ENCODE data around the gene FGGY.

Gene FGGY

DNA sequence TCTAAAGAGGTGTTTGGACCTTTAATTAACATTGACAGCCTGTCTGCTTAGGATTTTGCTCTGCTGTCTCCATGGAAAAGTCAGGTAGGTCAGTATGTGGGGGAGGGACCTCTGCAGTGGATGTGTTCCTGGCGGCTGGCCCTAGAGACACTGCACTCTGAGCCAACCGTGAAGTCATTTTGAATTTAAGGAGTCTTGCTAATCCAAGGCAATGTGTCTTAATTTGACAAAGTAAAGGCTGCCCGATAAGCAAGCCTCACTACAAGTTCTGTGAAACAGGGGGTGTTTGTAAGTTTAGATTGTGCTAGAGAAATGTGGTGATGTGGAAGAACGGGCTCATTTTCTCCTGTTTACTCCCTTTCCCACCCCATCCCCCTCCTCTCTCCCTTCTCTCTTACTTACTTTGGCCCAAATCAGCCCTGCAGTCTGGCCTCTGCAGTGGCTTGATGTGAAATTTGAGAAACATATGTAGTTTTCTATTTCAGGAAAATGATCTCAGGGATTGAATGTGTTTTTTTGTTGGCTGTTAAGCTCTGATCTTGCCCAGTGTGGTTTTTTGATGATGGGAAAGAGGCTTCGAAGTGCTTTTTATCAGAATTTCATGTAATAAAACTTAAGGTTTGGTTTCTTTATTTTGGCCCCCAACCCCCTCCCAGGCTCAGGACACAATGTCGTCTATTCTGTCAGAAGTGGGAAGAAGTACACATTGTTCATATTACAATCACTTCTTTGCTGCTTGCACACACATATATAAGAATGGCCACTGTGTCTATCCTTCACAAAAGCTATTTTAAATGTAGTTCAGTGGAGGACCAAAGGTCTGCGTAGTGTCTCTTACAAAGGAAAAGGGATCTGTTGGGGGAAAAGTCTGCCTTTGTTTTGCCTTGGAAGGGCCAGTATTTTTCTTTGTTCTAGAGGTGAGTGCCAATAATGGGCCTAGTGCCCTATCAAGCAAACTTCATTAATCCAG lies 96.6 kb downstream of the FGGY start:
- no peak for DNase-seq

DNA sequence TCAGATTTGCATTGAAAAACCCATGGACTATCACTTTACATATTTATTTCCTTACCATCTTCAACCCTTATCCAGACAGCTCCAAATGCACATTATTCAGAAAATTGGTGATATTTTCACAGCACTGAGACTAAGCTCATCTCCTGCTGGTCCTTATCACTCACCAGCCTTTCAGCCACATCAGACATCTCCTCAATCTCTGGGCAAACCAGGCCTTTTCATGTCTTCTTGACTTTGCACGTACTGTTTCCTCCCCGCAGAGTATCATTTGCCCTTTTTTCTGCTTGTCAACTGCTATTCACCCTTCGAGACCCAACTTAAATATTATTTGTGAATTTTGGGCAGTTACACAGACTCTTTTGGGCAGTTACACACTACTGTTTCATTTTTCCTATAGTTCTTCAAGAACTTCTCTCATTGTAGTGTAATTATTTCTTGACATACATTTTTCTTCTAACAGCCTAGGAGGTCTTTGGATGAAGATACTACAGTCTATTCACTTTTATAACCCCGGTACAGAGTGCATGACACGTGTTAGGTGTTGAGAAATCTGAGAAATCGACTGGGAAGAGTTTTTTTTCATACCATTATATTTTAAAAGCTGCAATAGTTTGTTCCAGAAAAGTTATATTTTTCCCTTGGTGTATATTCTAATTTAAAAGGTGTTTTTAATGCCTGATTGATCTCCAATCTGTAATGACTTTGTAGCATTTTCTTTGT lies 98.0 kb downstream of the FGGY start:
- no peak for DNase-seq

DNA sequence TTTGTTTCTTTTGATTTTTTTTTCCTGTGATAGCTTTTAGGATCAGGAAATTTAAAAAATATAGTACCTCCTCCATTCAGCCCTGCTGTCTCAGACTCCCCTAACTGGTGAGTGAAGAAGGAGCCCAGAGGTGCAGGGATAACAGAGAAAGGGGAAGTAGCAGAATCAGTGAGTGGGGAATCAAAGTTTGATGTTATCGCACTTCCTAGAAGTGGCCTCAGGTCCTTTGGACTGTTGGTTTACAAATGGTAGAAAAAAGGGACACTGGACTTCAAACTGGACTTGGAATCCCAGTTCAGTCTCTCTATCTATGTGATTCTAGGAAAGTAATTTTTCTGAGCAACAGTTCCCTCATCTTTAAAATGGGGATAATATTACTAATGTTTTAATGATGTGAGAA lies 99.5 kb downstream of the FGGY start:
- DNase-seq = no peak

DNA sequence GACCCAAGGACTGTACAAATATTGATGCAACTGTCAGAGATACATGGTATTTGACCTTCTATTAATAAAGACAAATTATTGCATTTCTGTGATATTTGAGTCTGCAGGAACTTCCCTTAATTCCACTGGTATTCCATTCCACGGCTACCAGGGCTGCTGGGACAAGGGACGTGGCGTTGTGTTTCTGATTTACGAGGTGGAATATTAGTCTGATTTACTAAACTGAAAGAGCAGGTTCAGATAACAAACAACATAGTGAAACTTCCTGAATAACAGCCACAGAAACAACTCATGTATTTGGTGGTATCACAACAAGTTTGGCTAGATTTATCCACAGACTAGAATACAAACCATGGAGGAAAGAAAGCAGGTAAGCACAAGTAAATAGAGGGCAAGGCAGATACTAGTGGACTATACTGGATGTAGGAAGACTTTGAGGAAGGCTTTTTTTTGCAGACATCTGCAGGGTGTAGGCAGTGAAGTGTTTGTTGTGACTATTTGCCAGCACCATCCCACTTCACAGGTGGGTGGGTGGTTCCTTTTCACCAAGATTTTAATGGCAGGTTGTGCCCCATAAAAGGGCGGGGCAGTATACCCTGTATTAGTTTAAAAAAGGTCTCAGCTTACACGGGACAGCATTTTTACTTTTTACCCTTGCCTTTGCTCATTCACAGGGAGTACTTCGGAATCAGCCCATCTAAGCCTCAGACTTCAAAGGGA lies 100.4 kb downstream of the FGGY start:
- DNase-seq = no peak

DNA sequence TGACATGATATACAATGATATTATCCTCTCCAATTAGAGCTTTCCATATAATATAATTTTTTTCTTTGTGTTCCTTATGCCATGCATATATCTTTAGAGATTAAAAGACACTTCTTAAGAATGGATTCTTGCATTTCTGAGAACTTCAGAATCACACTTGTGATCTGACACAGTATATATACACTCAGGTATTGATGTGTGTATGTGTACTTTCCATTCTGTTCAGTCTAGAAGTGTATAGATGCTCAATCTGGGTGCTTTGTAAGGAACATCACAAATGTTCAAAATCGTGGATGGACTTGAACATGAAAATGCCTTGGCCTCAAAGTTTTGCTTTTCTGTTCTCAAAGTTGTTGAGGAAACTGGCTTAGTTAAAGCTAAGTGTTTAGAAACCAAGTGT lies 102.7 kb downstream of the FGGY start:
- DNase-seq = no peak

DNA sequence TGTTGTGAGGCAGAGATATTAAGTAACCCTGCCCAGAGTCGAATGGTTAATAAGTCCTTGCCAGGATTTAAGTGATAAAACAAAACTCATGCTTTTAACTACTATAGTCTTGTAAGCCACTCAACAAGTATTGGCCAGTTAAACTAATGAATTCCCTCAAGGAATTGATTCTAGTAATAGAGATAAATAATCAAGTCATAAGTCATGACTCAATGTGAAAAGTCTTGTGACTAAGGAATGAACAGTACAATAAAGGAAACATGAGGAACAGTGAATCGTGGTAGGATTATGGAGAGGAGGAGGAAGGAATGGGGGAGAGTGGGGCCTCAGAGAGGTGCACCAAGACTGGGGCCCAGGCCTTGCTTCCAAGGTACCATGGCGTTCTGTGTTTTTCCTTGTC lies 104.7 kb downstream of the FGGY start:
- DNase-seq = no peak

DNA sequence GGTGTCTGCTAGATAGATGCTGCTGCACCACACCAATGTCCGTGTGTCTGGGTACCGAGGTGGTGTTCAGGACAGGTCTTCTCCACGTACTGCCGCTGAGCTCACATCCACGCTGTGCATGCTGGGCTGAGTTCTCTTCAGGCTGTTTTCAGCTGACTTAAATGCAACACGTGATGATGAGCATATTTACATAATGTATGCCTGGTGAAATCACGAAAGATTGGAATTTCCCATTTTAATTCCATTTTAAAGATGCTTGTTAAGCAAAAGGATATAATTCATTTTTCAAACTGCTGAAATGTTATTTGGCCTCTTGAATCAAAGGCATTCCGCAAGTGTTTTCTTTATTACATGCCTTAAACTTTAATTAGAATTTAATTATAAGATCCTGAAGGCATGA lies 107.9 kb downstream of the FGGY start:
- DNase-seq = no peak

DNA sequence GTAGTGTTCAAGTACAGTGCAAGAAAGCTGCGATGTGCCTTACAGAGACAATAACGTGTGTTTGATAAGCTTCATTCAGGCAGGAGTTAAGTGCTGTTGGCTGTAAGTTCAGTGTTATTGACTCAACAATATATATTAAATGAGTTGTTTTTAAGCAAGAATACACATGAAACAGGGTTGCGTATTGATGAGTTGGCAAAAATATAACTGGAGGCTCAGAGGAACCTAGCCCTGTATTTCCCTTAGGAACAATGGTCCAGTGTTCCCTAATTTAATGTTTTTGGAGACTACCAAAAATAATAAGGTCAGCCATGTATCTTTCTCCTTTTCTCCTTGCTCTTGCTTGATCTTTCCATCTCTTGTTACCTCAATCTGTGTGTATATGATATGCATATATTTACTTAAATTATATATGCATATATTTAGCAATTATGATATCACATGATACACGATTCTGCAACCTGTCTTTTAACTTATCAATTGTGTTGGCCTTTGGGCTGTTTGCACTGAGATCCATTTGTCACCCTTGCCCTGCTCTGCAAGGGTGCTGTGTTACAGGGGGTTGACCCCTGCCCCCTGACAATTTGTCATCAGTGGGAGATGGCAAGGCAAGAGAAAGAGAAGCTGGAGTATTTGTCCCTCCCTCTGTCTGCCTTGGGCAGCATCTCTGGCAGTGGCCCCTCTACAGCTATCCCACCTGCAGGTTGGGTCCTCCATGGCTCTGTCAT lies 109.7 kb downstream of the FGGY start:
- DNase-seq = no peak

DNA sequence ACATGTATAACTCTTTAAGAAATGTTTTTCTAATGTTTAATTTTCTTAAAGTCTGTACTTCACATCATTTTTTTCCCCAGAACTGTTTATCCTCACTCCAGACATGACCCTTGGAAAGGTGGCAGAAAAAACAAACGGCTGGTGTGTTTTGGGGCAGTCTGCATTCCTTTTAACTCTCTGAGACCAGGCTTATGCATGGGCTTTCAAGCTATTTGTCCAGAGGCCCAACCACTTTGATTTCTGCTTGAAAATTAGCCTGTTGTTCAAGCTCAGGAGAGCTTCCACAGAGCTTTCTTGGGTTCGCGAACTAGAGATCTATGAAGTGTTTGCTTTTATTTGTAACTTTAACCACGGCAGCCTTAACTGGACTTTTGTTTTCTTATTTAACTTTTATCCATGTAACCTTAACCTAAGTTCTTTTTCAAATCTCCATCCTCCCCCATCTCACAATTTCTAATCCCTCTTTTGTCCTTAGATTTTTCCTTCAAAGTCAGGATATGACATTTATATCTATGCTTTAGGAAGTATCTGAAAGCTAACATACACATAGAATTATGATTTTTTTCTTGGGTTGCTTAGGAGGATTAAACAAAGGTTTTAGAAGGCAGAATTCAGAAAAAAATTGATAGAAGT lies 111.8 kb downstream of the FGGY start:
- DNase-seq = no peak

DNA sequence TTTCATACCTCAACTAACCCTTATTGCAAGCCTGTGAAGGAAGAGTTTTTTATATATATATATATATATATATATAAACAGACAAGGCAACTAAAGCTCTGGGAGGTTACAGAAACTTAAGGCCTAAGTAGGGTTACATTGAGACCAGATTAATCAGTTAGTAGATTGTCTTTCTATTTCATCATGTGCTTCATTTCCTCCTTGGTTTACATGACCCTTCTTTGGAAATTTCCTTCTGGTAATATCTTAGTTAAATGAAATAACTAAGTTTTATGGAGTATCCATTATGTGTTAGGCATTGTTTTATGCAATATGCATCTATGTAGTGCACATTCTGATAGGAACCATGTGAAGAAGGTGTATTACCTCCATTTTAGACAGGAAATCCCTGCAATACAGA lies 112.7 kb downstream of the FGGY start:
- no peak for DNase-seq

DNA sequence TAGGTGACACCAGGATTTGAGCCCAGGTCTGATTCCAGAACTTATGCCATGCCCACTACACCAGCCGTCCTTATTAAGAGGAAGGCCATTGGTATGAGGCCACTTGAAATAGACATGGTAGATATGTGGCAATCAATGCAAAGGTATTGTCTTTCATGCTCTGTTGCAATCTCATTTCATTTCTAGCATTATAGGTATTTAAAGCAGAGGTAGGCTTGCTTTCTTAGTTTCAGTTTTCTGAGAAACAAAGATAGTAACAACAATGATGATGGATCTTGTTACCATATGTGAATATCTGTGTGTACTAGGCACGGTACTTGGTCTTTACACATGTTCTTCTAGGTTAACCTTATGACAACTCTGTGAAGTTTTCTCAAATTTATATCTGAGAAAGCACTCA lies 113.1 kb downstream of the FGGY start:
- DNase-seq = no peak

DNA sequence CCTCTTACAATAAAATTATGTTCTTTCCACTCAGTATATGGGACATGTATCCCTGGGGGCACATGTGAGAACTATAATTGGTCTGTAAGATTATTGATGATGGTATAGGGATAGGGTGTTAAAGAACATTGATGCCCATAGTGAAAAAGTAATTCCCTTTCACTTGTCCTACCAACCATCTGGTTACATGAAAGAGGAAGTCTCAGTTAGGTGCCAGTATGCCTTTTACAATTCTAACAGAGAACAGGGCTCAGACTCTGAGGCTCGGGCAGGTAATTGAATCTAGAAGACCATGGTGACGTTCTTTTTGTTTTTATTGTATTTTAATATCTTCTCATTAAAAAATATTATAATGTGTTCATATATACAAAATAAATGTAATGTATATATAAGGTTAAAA lies 113.6 kb downstream of the FGGY start:
- DNase-seq = no peak

DNA sequence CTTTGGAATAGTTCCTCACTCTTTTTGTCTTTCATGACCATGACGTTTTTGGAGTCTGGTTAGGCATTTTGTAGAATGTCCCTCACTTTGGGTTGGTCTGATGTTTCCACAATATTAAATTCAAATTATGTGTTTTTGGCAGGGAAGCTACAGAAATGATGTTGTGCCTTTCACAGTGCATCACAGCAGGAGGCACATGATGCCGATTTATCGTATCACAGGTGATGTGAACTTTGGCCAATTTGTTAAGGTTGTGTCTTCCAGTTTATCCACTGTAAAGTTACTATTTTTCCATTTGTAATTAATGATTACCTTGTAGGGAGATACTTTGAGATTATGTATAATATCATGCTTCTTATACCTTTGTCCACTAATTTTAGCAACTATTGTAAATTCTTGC lies 114.3 kb downstream of the FGGY start:
- no peak for DNase-seq

DNA sequence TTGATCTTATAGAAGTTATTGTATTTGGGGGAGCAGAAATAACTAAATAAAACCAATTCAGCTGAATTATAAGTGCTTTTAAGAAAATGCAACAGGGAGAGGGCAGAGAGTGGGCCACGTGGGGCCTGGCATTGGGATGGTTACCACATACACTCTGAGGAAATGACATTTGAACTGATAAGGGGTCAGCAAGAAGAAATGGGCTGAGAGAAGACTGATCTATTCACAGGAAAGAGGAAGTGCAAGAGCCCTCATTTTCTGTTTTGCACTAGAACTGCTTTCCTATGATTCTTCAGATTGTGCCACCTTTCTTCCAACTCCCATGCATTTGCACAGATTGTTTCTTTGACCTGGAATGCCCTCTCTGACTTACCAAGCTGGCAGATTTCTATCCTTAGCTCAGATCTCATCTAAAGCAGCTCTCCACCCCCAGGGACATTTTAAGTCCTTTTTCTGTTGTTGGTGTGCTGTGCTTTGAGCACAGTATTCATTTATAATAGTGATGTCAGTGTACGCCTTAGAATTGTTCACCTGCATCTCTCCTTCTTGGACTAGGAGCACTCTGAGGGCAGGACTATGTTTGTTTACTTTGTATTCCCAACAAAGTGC lies 115.9 kb downstream of the FGGY start:
- no peak for DNase-seq

DNA sequence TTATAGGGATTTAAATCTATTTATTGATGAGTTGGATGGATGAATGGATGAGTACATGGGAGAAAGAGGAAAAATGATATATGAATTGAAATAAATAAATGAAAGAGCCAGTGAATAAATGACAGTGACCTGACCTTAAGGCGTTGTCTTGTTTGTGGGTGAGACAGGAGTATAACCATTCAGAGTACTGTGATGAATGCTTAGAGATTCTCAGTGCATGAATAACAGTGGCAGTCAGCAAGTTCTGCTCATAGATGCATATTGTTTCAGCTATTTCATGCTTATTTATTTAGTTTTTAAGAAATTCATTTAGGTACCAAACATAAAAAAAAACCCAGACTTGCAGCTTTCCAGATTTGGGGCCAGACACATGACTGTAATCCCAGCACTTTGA lies 116.4 kb downstream of the FGGY start:
- no peak for DNase-seq

DNA sequence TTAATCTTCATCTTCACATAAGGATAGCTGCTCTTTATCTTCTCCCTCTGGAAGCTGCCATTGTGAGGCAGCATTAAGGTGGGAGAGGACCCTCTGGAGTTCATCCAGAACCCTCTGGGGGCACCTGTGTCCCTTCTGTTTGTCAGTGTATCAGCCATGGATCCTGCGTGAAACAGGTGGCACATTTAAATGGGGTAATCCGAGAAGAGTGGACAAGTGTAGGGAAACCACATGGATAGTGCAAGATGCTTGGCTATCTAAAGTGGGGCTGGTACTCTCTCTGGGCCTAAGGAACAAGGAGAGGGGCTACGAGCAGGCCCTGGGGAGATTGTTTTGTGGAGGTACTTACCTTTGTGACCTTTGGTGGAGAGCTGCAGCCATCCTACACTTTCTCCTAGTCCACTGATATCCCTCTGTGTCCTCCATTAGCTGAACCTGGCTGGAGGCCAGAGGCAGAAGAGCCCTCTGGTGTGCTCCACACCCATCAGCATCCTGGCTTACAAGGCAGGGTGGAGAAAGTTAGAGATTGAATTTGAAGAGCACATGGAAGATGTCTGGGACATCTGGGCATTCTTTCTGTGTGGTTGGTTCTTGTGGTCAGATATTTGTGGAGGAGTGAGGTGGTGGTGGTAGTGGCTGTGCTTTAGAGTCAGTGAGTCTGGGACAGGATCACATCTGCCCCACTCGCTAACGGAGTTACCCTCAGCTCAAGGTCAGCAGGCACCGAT lies 117.7 kb downstream of the FGGY start:
- DNase-seq = no peak

DNA sequence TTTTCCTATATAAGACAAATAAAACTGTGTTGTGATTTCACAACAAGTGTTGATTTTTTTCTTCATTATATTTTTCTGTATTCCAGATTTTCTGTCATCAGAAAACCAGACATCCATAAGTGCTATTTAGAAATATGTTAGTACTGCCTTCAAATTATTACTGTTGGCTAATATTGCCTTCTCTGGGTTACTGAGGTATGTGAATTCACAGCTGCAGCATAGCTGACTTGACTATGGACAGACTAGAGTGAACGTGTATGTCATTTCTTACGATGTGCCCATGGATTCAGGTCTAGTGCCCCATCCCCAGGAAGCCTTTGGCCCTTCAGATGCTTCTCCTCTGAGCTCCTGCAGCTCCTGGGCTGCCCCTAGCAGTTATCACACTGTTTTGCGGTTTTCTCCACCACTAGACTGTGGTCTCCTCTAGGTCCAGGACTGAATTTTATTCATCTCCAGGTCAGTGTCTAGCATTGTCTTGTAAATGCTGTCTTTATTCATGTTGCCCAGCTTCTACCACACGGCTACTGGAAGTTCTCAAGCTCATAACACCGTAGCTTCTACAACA lies 118.5 kb downstream of the FGGY start:
- no peak for DNase-seq

DNA sequence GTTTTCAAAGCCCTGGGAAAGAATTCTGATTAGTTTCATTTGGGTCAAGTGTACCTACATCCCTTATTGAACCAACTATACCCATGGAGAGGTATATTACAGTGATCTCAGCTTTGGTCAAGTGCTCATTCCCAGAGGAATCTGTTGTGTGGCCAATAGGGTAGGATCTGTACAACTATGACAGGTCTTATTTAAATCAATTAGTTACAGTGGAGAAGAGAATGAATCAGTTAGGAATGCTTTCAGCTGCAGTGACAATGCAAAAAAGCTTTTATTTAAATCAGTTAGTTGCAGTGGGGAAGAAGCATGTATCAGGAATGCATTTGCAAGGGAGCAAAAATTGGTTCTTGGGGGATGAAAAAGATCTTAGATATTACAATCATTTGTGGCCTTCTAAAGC lies 119.0 kb downstream of the FGGY start:
- DNase-seq = no peak

DNA sequence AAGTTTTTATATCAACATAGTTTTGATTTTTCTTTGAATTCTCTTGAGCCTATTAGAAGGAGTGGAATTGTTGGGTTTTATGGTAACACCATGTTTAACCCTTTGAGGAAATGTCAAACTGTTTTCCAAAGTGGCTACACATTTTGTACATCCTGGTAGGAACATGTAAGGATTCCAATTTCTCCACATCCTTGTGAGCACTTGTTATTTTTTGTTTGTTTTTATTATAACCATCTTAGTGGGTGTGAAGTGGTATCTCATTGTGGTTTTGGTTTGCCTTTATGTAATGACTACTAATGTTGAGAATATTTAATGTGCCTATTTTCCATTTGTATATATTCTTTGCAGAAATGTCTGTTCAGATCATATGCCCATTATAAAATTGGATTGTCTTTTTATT lies 120.5 kb downstream of the FGGY start:
- DNase-seq = no peak

DNA sequence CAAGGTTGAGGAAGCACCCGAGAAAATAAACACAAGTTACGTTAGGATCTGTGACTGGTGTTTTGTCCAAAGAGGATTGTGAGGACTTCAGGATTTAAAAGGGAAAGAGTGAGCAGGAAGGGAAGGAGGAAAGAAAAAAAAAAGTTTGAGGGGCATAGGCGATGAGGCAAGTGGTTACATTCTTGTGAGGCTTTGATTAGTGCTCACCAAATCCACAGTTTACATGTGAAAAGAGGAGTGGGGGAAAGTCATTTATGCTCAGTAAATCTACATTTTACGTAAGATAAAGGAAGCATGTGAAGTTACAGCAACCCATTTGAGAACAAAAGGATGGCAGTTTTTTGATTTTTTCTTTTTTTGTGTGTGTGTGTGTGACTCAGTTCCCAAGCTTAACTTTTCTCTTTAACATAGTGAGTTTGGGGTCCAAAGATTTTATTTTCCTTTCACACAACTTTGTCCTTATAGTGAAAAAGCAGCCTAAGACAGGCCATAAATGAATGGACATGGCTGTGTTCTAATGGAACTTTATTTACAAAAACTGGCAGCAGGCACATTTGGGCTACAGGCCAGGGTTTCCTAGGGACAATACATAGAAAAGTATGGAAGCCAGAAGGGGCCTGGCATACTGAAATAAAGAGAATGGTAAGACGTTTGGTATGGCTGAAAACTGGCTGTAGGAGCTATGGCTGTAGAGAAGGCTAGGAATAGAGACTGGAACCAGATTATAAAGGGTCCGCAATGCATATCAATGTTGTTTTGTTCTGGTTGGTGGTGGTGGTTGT lies 121.7 kb downstream of the FGGY start:
- no peak for DNase-seq

All from CD4-positive, alpha-beta T cell treated with Interleukin-17A for 1 hour (primary cell).